Mesothelial cell of epicardium (in vitro differentiated cells): Measurements from ENCODE around the gene FAF1. TPM values are rescaled to one million over a fixed set of nuclear protein-coding genes. Genes with fewer than 3 reads are reported as not detected.

Experiments
- DNase-seq, 2 experiments: peaks; one replicate each; pipeline ENCODE4 v3.0.0; 2021; ENCODE audit warnings: low spot score in 2 of 2; ENCODE audit not compliant: unreplicated experiment in 2 of 2
- H3K27ac Mint-ChIP-seq: 2 replicates; pipeline ENCODE4 v1.8.0; 2021; ENCODE audit warnings: mixed read lengths
- H3K27me3 Mint-ChIP-seq: 2 replicates; pipeline ENCODE4 v1.8.0; 2021; ENCODE audit warnings: low read depth, mixed read lengths
- H3K36me3 Mint-ChIP-seq: 2 replicates; pipeline ENCODE4 v1.8.0; 2021; ENCODE audit warnings: mixed read lengths
- H3K4me1 Mint-ChIP-seq: 2 replicates; pipeline ENCODE4 v1.8.0; 2021; ENCODE audit warnings: mixed read lengths
- H3K4me3 Mint-ChIP-seq: 2 replicates; pipeline ENCODE4 v1.8.0; 2021; ENCODE audit warnings: mild to moderate bottlenecking, moderate library complexity, mixed read lengths
- H3K9me3 Mint-ChIP-seq: 2 replicates; pipeline ENCODE4 v1.8.0; 2021; ENCODE audit warnings: mixed read lengths
- CTCF ChIP-seq: fragments of 200-600 bp; sonication (generic); IDR thresholded peaks from one replicate; pipeline ENCODE4 v1.5.0; 2021; ENCODE audit warnings: antibody characterized with exemption; ENCODE audit not compliant: unreplicated experiment
- total RNA-seq: library from RNA; stranded (reverse); gene quantifications from 3 replicates; pipeline ENCODE4 v1.2.1, GENCODE V29; 2021

FAF1 gene
- total RNA-seq, 1 donor from 2014 or later, result 44.4 TPM

DNA sequence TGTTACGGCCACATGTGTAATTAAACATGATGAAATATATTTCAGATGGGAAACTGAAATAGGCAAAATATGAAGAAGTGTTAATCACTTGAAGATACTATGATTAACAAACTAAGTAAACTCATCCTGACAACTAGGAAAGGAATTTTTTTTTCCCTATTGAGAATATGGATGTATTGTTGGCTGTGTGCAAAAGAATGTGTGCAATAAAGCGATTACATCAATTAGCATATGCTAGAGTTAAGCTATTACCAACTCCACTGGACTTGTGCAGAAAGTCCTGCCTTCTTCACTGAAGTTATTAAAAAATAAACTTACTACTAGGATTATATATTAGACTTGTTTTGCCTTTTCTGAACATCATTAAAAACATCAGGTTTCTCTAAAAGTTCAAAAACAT lies 393.7 kb downstream of the FAF1 start:
- Mint-ChIP-seq H3K27me3 (no peaks in the 10 kb centered on the region), H3K36me3 (peaks cover 5% of the 10 kb centered on the region), H3K4me3 (no peak overlapping the region), H3K9me3 (no peaks in the 10 kb centered on the region), H3K4me1 (peaks cover 9% of the 10 kb centered on the region), H3K27ac (no peak overlapping the region)
- TF ChIP-seq CTCF, result no peak
- DNase-seq, result no peak

GRCh38 chr1:50564417-50564816 lies 395.6 kb downstream of the FAF1 start:
- no peak for TF ChIP-seq CTCF
- Mint-ChIP-seq H3K9me3 (no peaks in the 10 kb centered on the region), H3K4me3 (no peak overlapping the region), H3K4me1 (peaks cover 10% of the 10 kb centered on the region), H3K27me3 (no peaks in the 10 kb centered on the region), H3K36me3 (peaks cover 8% of the 10 kb centered on the region), H3K27ac (no peak overlapping the region)
- no peak for DNase-seq

GRCh38 chr1:50562106-50562505 lies 398.0 kb downstream of the FAF1 start:
- Mint-ChIP-seq H3K9me3 (no peaks in the 10 kb centered on the region), H3K27ac (no peak overlapping the region), H3K36me3 (peaks cover 8% of the 10 kb centered on the region), H3K4me1 (peaks cover 5% of the 10 kb centered on the region), H3K4me3 (no peak overlapping the region), H3K27me3 (no peaks in the 10 kb centered on the region)
- no peak for DNase-seq
- TF ChIP-seq CTCF, result no peak

GRCh38 chr1:50559421-50559820 lies 400.6 kb downstream of the FAF1 start:
- Mint-ChIP-seq H3K4me1 (peaks cover 5% of the 10 kb centered on the region), H3K27me3 (no peaks in the 10 kb centered on the region), H3K27ac (no peak overlapping the region), H3K36me3 (peaks cover 7% of the 10 kb centered on the region), H3K9me3 (peaks cover 3% of the 10 kb centered on the region), H3K4me3 (no peak overlapping the region)
- no peak for DNase-seq
- TF ChIP-seq CTCF, result no peak

- H3K36me3 Mint-ChIP-seq, result no peaks in the 10 kb centered on the region
- no peaks in the 10 kb centered on the region for H3K27me3 Mint-ChIP-seq
- no peak for TF ChIP-seq CTCF
- no peak for DNase-seq
- H3K4me3 Mint-ChIP-seq, result no peak overlapping the region
- H3K27ac Mint-ChIP-seq, result no peak overlapping the region
- H3K9me3 Mint-ChIP-seq, result peaks cover 3% of the 10 kb centered on the region
- peaks cover 5% of the 10 kb centered on the region for H3K4me1 Mint-ChIP-seq
Measured at GRCh38 chr1:50553921-50554320, 406.1 kb downstream of the FAF1 start.

DNA sequence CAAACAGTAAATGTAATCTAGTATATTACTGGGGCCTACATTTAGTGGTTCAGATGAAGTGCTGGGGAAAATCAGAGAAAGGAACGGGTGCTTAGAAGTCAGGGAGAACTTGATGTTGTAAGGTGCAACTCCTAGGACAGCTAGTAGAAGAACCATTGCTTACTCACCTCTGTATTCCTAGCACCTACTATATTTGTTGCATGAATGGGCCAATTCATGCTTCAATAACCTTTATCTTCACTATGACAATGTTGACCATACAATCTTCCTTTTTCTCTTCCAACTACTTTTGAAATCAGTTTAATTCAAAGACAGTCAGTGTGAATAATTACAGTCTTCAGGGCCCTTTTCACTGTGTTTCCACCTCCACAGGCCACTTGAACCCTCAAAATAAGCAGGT lies 411.8 kb downstream of the FAF1 start:
- no peak for DNase-seq
- no peak for TF ChIP-seq CTCF
- Mint-ChIP-seq H3K4me1 (peaks cover 5% of the 10 kb centered on the region), H3K27me3 (no peaks in the 10 kb centered on the region), H3K27ac (no peak overlapping the region), H3K36me3 (no peaks in the 10 kb centered on the region), H3K9me3 (no peaks in the 10 kb centered on the region), H3K4me3 (no peak overlapping the region)
